ENCODE data around the gene TMEM266. TPM values are rescaled to one million over a fixed set of nuclear protein-coding genes. Genes with fewer than 3 reads are reported as not detected.

Gene TMEM266
- total and polyA plus RNA-seq, 2 of the 4 experiments (the other 2 are of a cell fraction), result not detected

DNA sequence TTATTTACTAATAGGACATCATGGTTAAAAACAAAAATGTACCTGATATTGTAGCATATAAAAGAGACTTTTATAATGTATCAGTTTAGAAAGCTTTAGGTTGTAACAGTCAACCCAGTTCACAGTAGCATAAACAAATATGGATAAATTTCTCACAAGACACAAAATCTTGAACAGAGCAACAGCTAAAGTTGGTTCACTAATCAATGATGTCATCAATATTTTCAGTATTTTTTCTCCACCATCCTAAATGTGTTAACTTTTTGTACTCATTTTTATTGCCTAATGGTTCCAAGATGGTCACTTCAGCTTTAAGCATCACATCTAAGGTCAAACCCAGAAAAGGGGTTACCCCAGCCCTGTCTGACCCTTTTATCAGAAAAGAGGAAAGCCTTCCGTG lies 26.3 kb upstream of the TMEM266 start:
- H4K5ac ChIP-seq (ENCODE audit: low read depth, low read length), result no peak overlapping the region
- WGBS, 2 experiments (ENCODE audit: extremely low coverage in 2 of 2, insufficient read length in 1 of 2), result no CpG with 5 or more reads among the region's 1 CpG
- H3K4me1 ChIP-seq (ENCODE audit: control insufficient read depth, insufficient read depth, low read length), result no peaks in the 10 kb centered on the region
- in situ Hi-C loops (cut with MboI; ENCODE audit: low sequenced_read_pairs), result no loop called here
- peaks cover 21% of the 10 kb centered on the region for H3K27me3 ChIP-seq (ENCODE audit: control insufficient read depth, insufficient read depth, low read length)
- no peak overlapping the region for H3K4me3 ChIP-seq (ENCODE audit: insufficient read depth, low read depth, low read length)
- H3K4ac ChIP-seq (ENCODE audit: low read depth, low read length), result no peak overlapping the region
- no peak overlapping the region for H4K91ac ChIP-seq (ENCODE audit: insufficient read depth, low read depth, low read length)
- ChIA-PET POLR2A (ENCODE audit: unreplicated experiment) (no interaction called here), CTCF (no interaction called here)
- no peak overlapping the region for H2BK5ac ChIP-seq (ENCODE audit: low read depth, low read length, poor library complexity, severe bottlenecking)
- ATAC-seq (ENCODE audit: low read depth) (no peak), DNase-seq (no peak)
- no peak overlapping the region for H2AK5ac ChIP-seq (ENCODE audit: low read depth, low read length)
- no peak overlapping the region for H3K56ac ChIP-seq (ENCODE audit: extremely low read depth, insufficient read depth, low read length)
- H2AK9ac ChIP-seq (replicated peaks; ENCODE audit: low read depth, low read length, poor library complexity), result no peak overlapping the region
- H2BK120ac ChIP-seq (ENCODE audit: low read depth, low read length), result no peak overlapping the region
- no peak overlapping the region for H4K8ac ChIP-seq (ENCODE audit: low read depth in 2 of 2, low read length in 2 of 2)
- no peak overlapping the region for H3K4me2 ChIP-seq (ENCODE audit: low read depth, low read length)
- H3K79me1 ChIP-seq (ENCODE audit: low read depth in 1 of 2, low read length in 2 of 2), result no peaks in the 10 kb centered on the region
- no peak overlapping the region for H2BK20ac ChIP-seq (ENCODE audit: low read depth, low read length)
- dilution Hi-C loops (cut with HindIII; ENCODE audit: low sequenced_read_pairs, unreplicated experiment), result no loop called here
- H4K20me1 ChIP-seq (ENCODE audit: insufficient read depth, low read length), result no peaks in the 10 kb centered on the region
- no TSS peak for BruUV-seq (replicated peaks)
- H3K9ac ChIP-seq (ENCODE audit: low read depth, low read length), result no peak overlapping the region
- no peaks in the 10 kb centered on the region for H3K9me3 ChIP-seq (ENCODE audit: control insufficient read depth, insufficient read depth, low read length)
- H3K9me1 ChIP-seq (ENCODE audit: insufficient read depth, low read length), result no peaks in the 10 kb centered on the region
- no peak overlapping the region for H2AFZ ChIP-seq (replicated peaks; ENCODE audit: low read length, poor library complexity)
- no peak overlapping the region for H3K18ac ChIP-seq (ENCODE audit: low read depth, low read length)
- no peak overlapping the region for H2BK15ac ChIP-seq (ENCODE audit: low read depth, low read length)
- intact Hi-C loops (cut with micrococcal nuclease), result no loop called here
- no peak overlapping the region for H3K14ac ChIP-seq (replicated peaks; ENCODE audit: low read depth, low read length)
- no peaks in the 10 kb centered on the region for H3K36me3 ChIP-seq (ENCODE audit: control insufficient read depth, insufficient read depth, low read length)
- H3K23ac ChIP-seq (ENCODE audit: low read depth, low read length), result no peak overlapping the region
- H3K27ac ChIP-seq (ENCODE audit: insufficient read depth, low read length), result no peak overlapping the region
- TF ChIP-seq, protein P1, sequence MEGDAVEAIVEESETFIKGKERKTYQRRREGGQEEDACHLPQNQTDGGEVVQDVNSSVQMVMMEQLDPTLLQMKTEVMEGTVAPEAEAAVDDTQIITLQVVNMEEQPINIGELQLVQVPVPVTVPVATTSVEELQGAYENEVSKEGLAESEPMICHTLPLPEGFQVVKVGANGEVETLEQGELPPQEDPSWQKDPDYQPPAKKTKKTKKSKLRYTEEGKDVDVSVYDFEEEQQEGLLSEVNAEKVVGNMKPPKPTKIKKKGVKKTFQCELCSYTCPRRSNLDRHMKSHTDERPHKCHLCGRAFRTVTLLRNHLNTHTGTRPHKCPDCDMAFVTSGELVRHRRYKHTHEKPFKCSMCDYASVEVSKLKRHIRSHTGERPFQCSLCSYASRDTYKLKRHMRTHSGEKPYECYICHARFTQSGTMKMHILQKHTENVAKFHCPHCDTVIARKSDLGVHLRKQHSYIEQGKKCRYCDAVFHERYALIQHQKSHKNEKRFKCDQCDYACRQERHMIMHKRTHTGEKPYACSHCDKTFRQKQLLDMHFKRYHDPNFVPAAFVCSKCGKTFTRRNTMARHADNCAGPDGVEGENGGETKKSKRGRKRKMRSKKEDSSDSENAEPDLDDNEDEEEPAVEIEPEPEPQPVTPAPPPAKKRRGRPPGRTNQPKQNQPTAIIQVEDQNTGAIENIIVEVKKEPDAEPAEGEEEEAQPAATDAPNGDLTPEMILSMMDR (conservative IDR thresholded peaks at IDR 0.05; ENCODE audit: low read depth, low read length), result no peak
- TF ChIP-seq CHD1 (IDR thresholded peaks at IDR 0.05; ENCODE audit: low read depth, low read length), result no peak
- TF ChIP-seq USF2 (IDR thresholded peaks at IDR 0.05; ENCODE audit: low read depth, low read length), result no peak
- TF ChIP-seq BHLHE40 (IDR thresholded peaks at IDR 0.05; ENCODE audit: low read depth, low read length), result no peak
- no peak for TF ChIP-seq MAZ (IDR thresholded peaks at IDR 0.05; ENCODE audit: borderline replicate concordance, low read depth, low read length)
- no peak for TF ChIP-seq SMC3 (IDR thresholded peaks at IDR 0.05; ENCODE audit: low read depth, low read length)
- TF ChIP-seq CEBPB (IDR thresholded peaks at IDR 0.05; ENCODE audit: low read depth, low read length), result no peak
- no peak for TF ChIP-seq RCOR1 (IDR thresholded peaks at IDR 0.05; ENCODE audit: insufficient replicate concordance, low read length)
- no peak for TF ChIP-seq POLR2A (IDR thresholded peaks at IDR 0.05; ENCODE audit: low read depth, low read length)
- TF ChIP-seq FOS (IDR thresholded peaks at IDR 0.05; ENCODE audit: low read depth, low read length), result no peak
- TF ChIP-seq MAFK (IDR thresholded peaks at IDR 0.05; ENCODE audit: low read depth, low read length), result no peak
- TF ChIP-seq ELK1 (IDR thresholded peaks at IDR 0.05; ENCODE audit: borderline replicate concordance, low read depth, low read length), result no peak
- TF ChIP-seq RFX5 (IDR thresholded peaks at IDR 0.05; ENCODE audit: low read depth, low read length), result no peak
- no peak for TF ChIP-seq MXI1 (IDR thresholded peaks at IDR 0.05; ENCODE audit: borderline replicate concordance, low read depth, low read length)
- no peak for TF ChIP-seq NFE2L2 (IDR thresholded peaks at IDR 0.05; ENCODE audit: low read depth, low read length)
- no peak for TF ChIP-seq RAD21 (IDR thresholded peaks at IDR 0.05; ENCODE audit: low read length)
